NCI-H128 (cell line): ENCODE results near the gene MRPS18A.
"Not testable (repeated sequence)": the region's sequence is repeated elsewhere in the genome, so short reads cannot be mapped to it uniquely, and the experiment has no call there.

Experiments used
- DNase-seq: peaks from one replicate; lab custom pipeline; 2025; ENCODE audit not compliant: unreplicated experiment; lab: John Stamatoyannopoulos, UW

The MRPS18A gene

DNA sequence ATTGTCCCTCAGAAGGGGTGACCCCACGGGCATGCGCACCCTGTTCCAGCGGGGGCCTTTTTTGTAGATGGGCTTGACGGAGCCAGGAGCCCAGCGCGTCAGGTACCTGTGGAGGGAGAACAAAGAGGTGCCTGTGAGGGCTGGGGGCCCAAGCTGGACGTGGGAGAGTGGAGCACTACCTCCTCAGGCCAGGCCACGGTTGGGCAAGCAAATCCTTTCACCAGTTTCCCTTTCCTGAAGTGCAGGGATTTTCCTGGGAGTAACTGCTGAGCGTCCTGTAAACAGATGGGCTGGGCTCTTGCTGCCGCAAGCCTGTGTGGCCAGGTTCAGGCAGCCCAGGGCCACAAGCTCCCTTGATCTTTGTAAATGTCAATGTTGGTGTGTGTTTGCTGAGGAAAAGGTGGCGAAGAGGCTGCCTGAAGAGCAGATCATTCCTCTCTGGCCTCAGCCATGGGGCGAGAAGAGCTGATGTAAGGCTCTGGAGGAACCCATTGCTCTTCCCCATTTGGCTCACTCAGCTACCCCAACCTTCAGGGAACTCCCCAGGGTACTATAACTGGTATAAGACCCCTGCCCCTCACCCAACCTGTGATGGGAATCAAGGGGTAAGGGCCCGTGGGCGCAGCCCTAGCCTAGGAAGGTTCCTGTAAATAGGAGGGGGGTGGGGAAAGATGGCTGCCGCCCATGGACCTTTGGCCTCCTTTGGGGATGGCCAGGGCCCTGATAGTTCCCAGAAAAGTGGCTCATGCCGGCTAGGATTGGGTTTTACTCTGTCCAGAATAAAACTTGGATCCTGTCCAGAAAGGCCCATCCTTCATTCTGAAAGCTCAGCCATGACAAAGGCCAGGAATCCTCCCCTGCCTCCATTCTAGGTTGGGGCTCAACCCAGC lies 15.5 kb downstream of the MRPS18A start:
- DNase-seq: no peak

DNA sequence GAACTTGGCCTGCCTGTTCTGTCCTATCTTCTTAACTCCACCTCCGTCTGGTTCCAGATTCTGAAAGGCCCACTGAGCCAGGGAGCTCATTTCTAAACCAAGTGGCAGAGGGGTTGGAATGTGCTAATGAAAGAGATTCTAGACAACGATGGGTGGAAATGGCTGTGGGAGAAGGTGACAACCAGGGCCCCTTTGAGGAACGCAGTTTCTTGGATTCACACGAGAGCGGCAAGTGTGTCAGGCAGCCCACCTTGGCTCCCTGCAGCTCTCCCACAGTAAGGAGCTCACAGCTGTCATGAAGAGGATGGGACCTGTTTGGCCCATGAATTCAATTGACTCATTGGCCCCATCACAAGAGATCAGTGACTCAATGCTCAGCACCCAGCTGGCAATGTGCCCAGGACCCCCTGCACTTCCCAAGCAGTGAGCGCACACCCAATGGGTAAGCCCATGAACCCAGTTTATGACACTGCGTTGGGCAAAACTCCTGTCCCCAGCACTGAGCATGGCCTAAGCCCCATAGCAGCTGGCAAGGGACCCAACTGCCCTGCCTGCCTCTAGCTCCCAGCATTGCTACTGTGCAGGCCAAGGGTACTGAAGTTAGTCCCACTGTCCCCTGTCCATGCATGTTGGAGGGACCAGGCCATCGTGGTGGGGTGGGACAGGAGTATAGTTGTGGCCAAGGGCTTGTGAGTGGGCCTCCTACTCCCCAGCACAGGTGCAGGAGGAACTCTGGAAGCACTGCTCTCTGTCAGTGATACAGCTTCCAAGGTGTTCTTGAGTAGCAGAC lies 16.4 kb downstream of the MRPS18A start:
- DNase-seq: no peak

GRCh38 chr6:43670623-43670986 lies 17.0 kb downstream of the MRPS18A start:
- DNase-seq: no peak

GRCh38 chr6:43669922-43670622 lies 17.5 kb downstream of the MRPS18A start:
- no peak for DNase-seq

GRCh38 chr6:43669050-43669921 lies 18.3 kb downstream of the MRPS18A start:
- no peak for DNase-seq

GRCh38 chr6:43668151-43669028 lies 19.2 kb downstream of the MRPS18A start:
- peak; percentile 90 for DNase-seq

GRCh38 chr6:43667245-43668150 lies 20.1 kb downstream of the MRPS18A start:
- peak; percentile 88 for DNase-seq

DNA sequence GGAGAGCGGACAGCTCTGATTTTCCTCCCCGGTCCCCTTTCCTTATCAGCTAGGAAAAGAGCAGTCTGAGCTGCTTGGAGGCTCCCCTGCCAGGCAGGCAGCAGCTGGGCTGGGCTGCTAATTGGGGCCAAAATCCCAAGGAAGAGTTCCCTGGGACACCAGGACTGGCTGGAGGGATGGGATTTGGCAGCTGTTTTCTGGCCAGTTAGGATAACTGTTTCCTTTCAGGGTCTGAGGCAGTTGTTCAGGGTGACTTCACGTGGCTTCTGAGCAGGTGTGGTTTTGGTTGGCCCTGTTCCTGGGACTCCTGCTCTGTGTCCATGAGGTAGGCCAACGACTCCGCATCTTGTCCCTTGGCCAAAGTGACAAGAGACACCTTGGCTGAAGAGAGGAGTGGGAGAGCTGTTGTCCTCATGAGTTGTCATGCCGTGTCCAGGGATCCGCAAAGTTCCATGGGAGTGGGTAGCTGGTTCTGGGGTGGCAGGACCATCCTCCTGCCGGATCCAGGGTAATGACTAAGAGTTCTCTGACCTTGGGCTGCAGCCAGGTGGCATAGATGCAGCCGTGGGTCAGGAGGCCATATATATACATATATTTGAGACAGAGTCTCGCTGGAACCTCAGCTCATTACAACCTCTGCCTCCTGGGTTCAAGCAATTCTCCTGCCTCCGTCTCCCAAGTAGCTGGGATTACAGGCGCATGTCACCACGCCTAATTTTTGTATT lies 21.2 kb downstream of the MRPS18A start:
- DNase-seq: no peak

DNA sequence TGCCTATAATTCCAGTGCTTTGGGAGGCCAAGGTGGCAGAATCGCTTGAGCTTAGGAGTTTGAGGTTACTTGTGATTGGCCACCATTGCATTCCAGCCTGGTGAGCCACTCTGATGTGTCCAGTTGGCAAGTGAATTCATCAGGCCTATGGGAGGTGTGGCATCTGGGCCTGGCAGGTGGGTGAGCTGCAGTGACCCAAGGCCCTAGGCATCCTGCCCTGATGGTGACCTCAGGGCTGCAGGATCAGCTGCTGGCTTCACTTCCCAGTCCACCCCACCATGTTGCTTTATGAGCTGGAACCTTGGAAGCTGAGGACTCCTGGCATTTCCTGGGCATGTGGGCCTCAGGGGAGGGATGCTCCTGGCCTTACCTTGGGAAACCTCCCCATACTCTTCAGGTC lies 22.2 kb downstream of the MRPS18A start:
- no peak for DNase-seq

DNA sequence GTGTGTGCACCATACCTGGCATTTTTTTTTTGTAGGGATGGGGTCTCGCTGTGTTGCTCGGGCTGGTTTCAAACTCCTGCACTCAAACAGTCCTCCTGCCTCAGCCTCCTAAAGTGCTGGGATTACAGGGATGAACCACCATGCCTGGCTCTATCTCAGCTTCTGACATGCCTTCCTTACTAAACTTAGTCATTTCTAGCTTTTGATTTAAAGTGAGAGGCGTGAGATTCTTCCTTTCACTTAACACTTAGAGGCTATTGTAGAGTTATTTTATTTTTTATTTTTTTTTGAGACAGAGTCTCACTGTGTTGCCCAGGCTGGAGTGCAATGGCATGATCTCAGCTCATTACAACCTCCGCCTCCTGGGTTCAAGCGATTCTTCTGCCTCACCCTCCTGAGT lies 24.6 kb downstream of the MRPS18A start:
- not testable (repeated sequence) for DNase-seq

DNA sequence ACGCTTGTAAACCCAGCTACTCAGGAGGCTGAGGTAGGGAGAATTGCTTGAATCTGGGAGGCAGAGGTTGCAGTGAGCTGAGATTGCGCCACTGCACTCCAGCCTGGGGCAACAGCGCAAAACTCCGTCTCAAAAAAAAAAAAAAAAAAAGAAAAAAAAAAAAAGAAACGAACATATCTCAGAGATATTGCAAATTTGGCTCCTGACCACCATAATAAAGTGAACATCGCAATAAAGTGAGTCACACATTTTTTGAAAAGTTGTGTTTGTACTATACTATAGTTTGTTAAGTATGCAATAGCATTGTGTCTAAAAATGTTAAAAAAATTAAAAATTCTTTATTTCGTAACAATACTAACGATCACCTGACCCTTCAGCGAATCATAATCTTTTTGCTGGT lies 29.4 kb downstream of the MRPS18A start:
- DNase-seq: no peak

- DNase-seq: no peak
Measured at GRCh38 chr6:43657221-43657802, 30.3 kb downstream of the MRPS18A start.

DNA sequence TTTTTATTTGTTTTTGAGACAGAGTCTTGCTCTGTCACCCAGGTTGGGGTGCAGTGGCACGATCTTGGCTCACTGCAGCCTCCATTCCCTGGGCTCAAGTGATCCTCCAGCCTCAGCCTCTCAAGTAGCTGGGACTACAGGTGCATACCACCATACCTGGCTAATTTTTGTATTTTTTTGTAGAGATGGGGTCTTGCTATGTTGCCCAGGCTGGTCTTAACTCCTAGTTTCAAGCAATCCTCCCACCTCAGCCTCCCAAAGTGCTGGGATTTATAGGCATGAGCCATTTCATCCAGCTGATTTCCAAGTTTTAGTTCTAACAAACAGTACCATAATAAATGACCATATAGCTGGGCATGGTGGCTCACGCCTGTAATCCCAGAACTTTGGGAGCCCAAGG lies 34.8 kb downstream of the MRPS18A start:
- DNase-seq: not testable (repeated sequence)

DNA sequence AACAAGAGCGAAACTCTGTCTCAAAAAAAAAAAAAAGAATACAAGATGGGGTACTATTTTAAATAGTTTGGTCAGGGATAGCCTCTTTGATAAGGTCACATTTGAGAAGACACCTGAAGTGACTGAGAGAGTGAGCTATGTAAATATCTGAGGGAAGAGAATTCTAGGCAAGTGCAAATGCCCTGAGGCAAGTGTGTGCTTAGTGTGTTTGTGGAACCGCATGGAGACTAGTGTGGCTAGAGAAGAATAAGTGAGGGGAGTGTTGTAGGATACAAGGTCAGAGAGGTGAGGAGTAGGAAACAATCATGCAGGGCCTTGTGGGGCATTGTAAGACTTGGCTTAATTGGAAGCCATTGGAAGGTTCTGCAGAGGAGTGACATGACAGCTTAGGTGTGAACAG lies 39.3 kb downstream of the MRPS18A start:
- DNase-seq: no peak

GRCh38 chr6:43647613-43648012 lies 40.0 kb downstream of the MRPS18A start:
- DNase-seq: no peak

DNA sequence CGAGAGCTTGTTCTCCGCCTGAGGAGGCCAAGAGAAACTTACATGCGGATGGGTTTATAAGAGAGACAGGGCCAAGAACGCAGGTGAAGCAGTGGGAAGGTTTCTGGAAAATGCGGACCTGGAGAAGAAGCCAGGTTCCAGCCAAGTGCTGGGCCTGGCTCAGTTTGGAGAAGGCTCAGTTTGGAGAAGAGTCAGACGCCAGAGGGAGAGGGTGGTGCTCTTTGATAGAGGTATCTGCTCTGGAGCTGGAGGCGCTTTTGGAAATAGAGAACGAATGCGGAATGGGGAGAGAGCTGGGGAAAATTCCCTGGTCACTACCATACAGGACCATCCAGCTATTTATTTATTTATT lies 42.0 kb downstream of the MRPS18A start:
- DNase-seq: no peak

- DNase-seq: no peak
Measured at GRCh38 chr6:43644940-43645612, 42.5 kb downstream of the MRPS18A start, which contains the start of gene RSPH9. Gene RSPH9 (plus strand): TSS chr6:43645036. CDS start chr6:43645099, 63 bp downstream.
